Skin of body (tissue), 2 donors: ENCODE measurements around the gene PADI4. TPM values are rescaled to one million over a fixed set of nuclear protein-coding genes. Genes with fewer than 3 reads are reported as not detected.

Experiments used
- small RNA-seq: library from RNA; depleted of rRNA; stranded (forward); fragments of <200 nt; gene quantifications from one replicate; pipeline ENCODE3, GENCODE V24; 2014; ENCODE audit warnings: low replicate concordance
- total RNA-seq: library from RNA; depleted of rRNA; stranded (reverse); fragments of >200 nt; gene quantifications from one replicate; pipeline ENCODE4 v1.2.3, GENCODE V29; 2014

PADI4 gene
- total RNA-seq, 1 donor from 2014 or later, result 10.4 TPM

Small RNA genes within 50 kb of the gene (small RNA-seq; reads per million reads assigned to genes)
- not detected for gene MIR3972

Other genes starting within 250 kb of the PADI4 start
- gene PADI2, start 188.7 kb upstream of the PADI4 start, total RNA-seq, result 11.8 TPM
- gene PADI1, start 103.1 kb upstream of the PADI4 start, total RNA-seq, result 11.7 TPM
- gene PADI3, start 59.1 kb upstream of the PADI4 start, total RNA-seq, result 15.8 TPM
- not detected for gene PADI6, start 64.0 kb downstream of the PADI4 start, total RNA-seq
- gene RCC2, start 131.5 kb downstream of the PADI4 start, total RNA-seq, result 38.5 TPM
- gene ARHGEF10L, start 231.5 kb downstream of the PADI4 start, total RNA-seq, result 24.7 TPM